ENCODE results near the gene THRSP.
A peak's percentile ranks its signal among the peaks of the same experiment; 100 is the strongest.
"Not testable (repeated sequence)": the region's sequence is repeated elsewhere in the genome, so short reads cannot be mapped to it uniquely, and the experiment has no call there.

THRSP gene

GRCh38 chr11:78039391-78039918, 24.2 kb upstream of the THRSP start:
- no peak for DNase-seq

GRCh38 chr11:78039919-78040671, 23.6 kb upstream of the THRSP start:
- peak in 1 of 2 donors; percentile 6 for DNase-seq

- no peak for DNase-seq
Measured at GRCh38 chr11:78040691-78041379, 22.8 kb upstream of the THRSP start.

GRCh38 chr11:78041380-78041719, 22.3 kb upstream of the THRSP start:
- DNase-seq = not testable (repeated sequence)

- DNase-seq = no peak
Measured at GRCh38 chr11:78041843-78042440, 21.7 kb upstream of the THRSP start.

- no peak for DNase-seq
Measured at GRCh38 chr11:78044706-78045105, 19.0 kb upstream of the THRSP start.

GRCh38 chr11:78045851-78046485, 17.7 kb upstream of the THRSP start:
- DNase-seq = peak; percentile 57 to 77

GRCh38 chr11:78046486-78046854, 17.2 kb upstream of the THRSP start:
- DNase-seq = no peak

GRCh38 chr11:78048561-78048960, 15.1 kb upstream of the THRSP start:
- no peak for DNase-seq

GRCh38 chr11:78049348-78049747, 14.3 kb upstream of the THRSP start:
- no peak for DNase-seq

- no peak for DNase-seq
Measured at GRCh38 chr11:78050964-78051831, 12.5 kb upstream of the THRSP start.

- no peak for DNase-seq
Measured at GRCh38 chr11:78054971-78055370, 8.7 kb upstream of the THRSP start.

- DNase-seq = no peak
Measured at GRCh38 chr11:78056093-78056492, 7.6 kb upstream of the THRSP start.

GRCh38 chr11:78057462-78058055, 6.1 kb upstream of the THRSP start:
- DNase-seq = no peak

GRCh38 chr11:78059749-78060328, 3.8 kb upstream of the THRSP start:
- not testable (repeated sequence) for DNase-seq

GRCh38 chr11:78060533-78060932, 3.1 kb upstream of the THRSP start:
- DNase-seq = no peak

- DNase-seq = no peak
Measured at GRCh38 chr11:78061088-78061920, 2.4 kb upstream of the THRSP start.

- no peak for DNase-seq
Measured at GRCh38 chr11:78061921-78062311, 1.7 kb upstream of the THRSP start.

GRCh38 chr11:78062671-78063070, 990 bp upstream of the THRSP start:
- DNase-seq = no peak

GRCh38 chr11:78065203-78065602, 1.5 kb downstream of the THRSP start:
- no peak for DNase-seq

- DNase-seq = no peak
Measured at GRCh38 chr11:78066471-78066870, 2.8 kb downstream of the THRSP start.

Measured in CD4-positive, alpha-beta T cell treated with Interferon alpha-2 for 1 hour (primary cell).